ENCODE data around the gene GALNTL6. TPM values are rescaled to one million over a fixed set of nuclear protein-coding genes. Genes with fewer than 3 reads are reported as not detected.
"Not testable (repeated sequence)": the region's sequence is repeated elsewhere in the genome, so short reads cannot be mapped to it uniquely, and the experiment has no call there.

The GALNTL6 gene
- total RNA-seq, 1 donor from 2014 or later: 23.6 TPM

GRCh38 chr4:172951679-172952451 lies 1138.7 kb downstream of the GALNTL6 start:
- no peak for FAIRE-seq
- DNase-seq (ENCODE audit: low spot score in 2 of 2): no peak

DNA sequence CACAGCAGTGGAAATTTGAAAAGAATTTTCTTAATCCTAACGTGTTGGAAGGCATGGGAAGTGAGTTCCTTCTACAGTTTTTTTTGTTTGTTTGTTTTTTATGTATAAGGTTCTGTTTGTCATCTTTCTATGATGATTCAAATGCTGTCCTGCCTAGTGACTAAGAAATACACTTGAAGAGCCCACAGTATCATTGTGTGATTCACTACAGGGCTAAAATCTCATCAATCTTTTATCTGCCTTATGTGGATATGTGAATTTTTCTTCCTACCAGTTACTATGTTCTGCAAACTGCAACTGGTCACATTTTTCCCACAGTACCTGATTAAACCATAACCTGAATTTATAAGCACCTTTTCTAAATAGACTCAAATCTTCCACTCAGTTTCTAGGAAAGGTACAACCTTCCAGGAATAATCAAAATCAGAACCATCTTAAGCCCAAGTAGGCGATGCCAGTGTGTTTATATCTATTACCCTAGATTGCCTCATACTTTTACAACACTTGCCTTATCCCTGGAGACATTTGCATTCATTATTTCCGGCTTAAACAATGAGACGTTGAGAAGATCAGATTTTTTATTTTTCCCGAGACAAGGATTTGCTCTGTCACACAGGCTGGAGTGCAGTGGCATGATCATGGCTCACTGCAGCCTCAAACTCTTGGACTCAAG lies 1140.8 kb downstream of the GALNTL6 start:
- DNase-seq (ENCODE audit: low spot score in 2 of 2) (no peak), FAIRE-seq (no peak)

DNA sequence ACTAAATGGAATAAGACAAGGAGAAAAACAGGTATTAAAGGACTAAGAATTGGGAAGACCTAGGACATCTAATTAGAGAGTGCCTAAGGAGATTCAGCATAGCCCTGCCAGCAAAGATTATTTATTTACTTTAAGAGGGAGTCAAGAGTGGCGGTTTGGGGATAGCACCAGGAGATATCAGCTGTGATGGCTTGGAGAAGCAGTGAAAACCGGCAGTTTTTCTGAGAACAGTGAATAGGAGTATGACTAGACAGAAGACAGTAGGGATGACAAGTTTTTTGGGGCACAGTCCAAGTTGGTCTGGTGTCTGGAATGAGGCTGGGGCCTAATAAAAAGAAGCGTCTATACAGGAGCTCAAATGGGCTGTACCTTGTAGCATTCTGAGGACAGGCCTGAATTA lies 1143.1 kb downstream of the GALNTL6 start:
- not testable (repeated sequence) for FAIRE-seq

DNA sequence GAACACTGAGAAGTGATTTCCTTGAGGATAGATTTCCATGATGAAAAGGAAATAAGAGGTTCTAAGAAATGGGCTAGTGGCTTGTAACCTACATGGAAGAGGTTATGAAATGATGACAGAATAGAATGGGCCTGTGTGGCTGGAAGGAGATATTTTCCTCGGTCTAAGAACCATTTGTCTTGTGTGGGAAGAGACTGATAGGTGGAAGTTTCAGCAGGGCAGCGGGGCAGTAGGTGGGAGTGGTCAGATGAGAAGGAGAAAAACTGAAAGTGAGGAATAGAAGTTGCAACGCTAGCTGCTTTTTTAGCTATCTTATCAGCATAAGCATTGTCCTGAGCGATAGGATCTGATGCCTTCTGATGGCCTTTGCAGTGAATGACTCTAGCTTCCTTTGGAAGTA lies 1144.0 kb downstream of the GALNTL6 start:
- FAIRE-seq (no peak), DNase-seq (ENCODE audit: low spot score in 2 of 2) (no peak)

More for the DNA sequence above, 1143.1 kb downstream of the GALNTL6 start:
- DNase-seq (ENCODE audit: low spot score in 2 of 2): not testable (repeated sequence)

- FAIRE-seq (no peak), DNase-seq (ENCODE audit: low spot score in 2 of 2) (peak in 1 of 2 donors; percentile 21)
These were observed 1149.6 kb downstream of the GALNTL6 start for GRCh38 chr4:172962564-172963353.

GRCh38 chr4:172963498-172964294 lies 1150.5 kb downstream of the GALNTL6 start:
- DNase-seq (ENCODE audit: low spot score in 2 of 2): no peak
- no peak for FAIRE-seq

- not testable (repeated sequence) for DNase-seq (ENCODE audit: low spot score in 2 of 2); FAIRE-seq
These were observed 1157.0 kb downstream of the GALNTL6 start for GRCh38 chr4:172970189-172970588.

DNA sequence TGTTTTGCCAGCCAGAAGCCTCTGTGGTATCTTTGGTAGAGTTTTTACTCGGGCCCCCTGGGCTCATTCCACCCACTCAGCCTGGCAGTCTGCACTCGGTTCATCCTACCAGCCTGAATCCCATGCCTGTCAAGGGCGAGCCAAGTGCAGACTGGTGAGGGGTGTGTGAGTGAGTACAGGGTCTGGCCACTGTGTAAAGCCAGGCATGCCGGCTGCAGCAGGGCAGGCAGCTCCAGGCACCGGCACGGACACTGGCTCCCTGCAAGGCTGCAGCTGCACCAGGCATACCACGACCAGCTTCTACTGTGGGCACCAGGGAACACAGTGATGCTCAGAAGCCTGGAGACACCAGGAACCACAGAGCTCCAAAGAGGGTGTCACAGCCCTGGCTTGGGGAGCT lies 1161.4 kb downstream of the GALNTL6 start:
- DNase-seq (ENCODE audit: low spot score in 2 of 2): no peak
- no peak for FAIRE-seq

- no peak for DNase-seq (ENCODE audit: low spot score in 2 of 2)
- no peak for FAIRE-seq
These were observed 1162.5 kb downstream of the GALNTL6 start for GRCh38 chr4:172975651-172976229.

DNA sequence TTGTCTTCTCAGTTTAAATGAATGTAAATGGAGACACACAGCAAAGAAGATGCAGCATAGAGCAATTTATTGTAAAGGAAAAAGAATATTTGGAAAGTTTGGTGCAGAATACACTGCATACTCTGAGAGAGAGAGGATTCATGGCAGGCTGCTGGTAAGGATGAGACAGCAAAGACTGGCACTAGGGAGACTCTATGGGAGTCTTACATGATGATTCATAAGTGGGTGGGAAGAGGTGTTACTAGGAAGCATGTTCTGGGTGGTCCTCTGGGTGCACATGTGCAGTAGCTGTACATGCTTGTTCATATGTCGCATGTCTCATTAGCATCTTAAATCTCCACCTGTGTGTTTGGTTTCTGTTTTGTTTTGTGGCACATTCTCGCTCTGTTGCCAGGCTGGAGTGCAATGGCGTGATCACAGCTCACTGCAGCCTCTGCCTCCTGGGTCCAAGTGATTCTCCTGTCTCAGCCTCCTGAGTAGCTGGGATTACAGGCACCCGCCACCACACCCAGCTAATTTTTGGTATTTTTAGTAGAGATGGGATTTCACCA lies 1164.4 kb downstream of the GALNTL6 start:
- not testable (repeated sequence) for DNase-seq (ENCODE audit: low spot score in 2 of 2); FAIRE-seq

DNA sequence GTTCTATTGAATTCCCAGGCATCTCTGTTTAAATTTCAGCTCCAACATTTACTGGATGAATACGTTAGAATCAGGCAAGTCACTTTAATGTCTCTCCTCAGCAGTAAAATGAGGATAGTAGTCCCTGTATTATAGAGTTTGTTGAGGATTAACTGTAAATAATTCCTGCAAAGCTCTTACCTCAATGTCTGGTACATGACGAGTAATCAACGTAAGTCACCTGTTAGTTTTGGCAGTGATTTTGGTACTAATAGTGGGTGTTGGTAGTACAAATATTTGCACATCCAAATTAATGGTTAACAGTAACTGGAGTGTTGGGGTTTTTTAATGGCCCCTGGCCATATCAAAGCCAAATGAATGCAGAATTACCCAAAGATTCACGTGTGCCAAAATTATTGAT lies 1165.6 kb downstream of the GALNTL6 start:
- no peak for DNase-seq (ENCODE audit: low spot score in 2 of 2)
- no peak for FAIRE-seq

DNA sequence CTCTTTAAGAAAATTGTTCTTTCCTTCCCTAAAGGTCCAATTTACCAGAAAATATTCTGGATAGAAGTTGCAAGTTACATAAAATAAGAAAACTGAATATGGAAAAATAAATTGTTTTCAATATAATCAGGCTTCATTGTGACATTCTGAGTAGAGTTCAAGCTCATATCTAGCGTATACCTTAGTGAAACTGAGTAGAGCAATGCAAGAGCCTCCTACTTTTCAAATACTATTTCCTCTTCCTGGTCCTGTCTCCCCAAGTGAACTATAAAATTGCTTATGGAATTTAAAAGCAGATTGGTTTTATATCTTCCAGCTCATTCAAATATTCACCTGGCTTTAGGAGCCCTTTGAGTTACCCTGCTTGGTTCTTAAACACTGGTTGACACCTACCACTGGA lies 1166.1 kb downstream of the GALNTL6 start:
- no peak for DNase-seq (ENCODE audit: low spot score in 2 of 2)
- FAIRE-seq: no peak

GRCh38 chr4:172980219-172980618 lies 1167.0 kb downstream of the GALNTL6 start:
- no peak for DNase-seq (ENCODE audit: low spot score in 2 of 2)
- no peak for FAIRE-seq

- FAIRE-seq (no peak), DNase-seq (ENCODE audit: low spot score in 2 of 2) (no peak)
These were observed 1169.0 kb downstream of the GALNTL6 start for GRCh38 chr4:172982151-172982590.

DNA sequence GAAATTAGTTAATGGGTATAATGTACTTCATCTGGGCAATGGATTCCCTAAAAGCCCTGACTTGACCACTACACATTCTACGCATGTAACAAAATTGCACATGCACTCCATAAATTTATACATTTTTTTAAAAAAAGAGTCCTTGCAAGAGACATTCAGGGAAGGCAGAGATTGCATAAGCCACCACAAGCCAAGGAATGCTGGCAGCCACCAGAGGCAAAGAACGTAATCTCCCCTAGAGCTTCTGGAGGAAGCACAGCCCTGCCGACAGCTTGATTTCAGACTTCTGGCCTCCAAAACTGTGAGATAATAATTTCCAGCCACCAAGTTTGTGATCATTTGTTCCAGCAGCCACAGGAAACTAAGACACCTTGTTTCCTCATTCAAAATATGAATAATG lies 1169.8 kb downstream of the GALNTL6 start:
- no peak for FAIRE-seq
- no peak for DNase-seq (ENCODE audit: low spot score in 2 of 2)

- no peak for DNase-seq (ENCODE audit: low spot score in 2 of 2)
- no peak for FAIRE-seq
These were observed 1170.4 kb downstream of the GALNTL6 start for GRCh38 chr4:172983631-172984030.

- DNase-seq (ENCODE audit: low spot score in 2 of 2) (no peak), FAIRE-seq (no peak)
These were observed 1172.3 kb downstream of the GALNTL6 start for GRCh38 chr4:172985552-172985951.

- no peak for DNase-seq (ENCODE audit: low spot score in 2 of 2)
- no peak for FAIRE-seq
These were observed 1172.9 kb downstream of the GALNTL6 start for GRCh38 chr4:172986114-172986513.

GRCh38 chr4:172989984-172990820 lies 1177.0 kb downstream of the GALNTL6 start:
- FAIRE-seq (no peak), DNase-seq (ENCODE audit: low spot score in 2 of 2) (no peak)

All from frontal cortex (tissue), 4 donors.